ENCODE results near the gene WDR27. TPM values are rescaled to one million over a fixed set of nuclear protein-coding genes. Genes with fewer than 3 reads are reported as not detected.

The WDR27 gene
- total RNA-seq, 1 donor from 2014 or later = 26.8 TPM

DNA sequence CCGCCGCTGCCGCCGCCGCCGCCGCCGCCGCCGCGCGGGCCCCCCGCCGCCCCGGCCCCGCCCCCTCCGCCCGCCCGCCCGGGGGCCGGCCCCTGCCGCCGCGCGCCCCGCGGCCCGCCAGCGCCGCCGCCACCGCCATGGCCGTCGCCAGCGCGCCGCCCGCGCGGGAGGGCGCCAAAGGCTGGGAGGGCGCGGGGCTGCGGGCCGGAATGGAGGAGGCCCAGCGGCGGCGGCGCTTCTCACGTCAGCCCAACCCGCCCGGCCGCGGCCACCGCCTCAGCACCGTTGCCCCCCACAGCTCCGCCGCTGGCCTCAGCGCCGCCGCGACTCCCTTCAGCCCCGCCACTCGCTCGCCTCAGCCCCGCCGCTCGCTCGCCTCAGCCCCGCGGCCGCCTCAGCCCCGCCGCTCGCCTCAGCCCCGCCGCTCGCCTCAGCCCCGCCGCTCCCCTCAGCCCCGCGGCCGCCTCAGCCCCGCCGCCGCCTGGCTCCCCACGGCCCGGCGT is 22.2 kb upstream of the WDR27 start:
- Mint-ChIP-seq H3K27ac (no peak overlapping the region), H3K27me3 (ENCODE audit: insufficient read depth) (peaks cover 8% of the 10 kb centered on the region), H3K9me3 (no peaks in the 10 kb centered on the region), H3K4me3 (peak overlapping the region; percentile 48), H3K36me3 (ENCODE audit: low read depth) (peaks cover 13% of the 10 kb centered on the region), H3K4me1 (ENCODE audit: low read depth) (peaks cover 49% of the 10 kb centered on the region)
- peak; percentile 32 for DNase-seq (ENCODE audit: low spot score)
- intact Hi-C loops (cut with micrococcal nuclease) = loop anchor here (1.0 to 5.0 kb wide), 5 partner anchors 22 to 1897 kb away; partner anchors contain the start of genes AFDN, C6orf120, DYNLT2 and ERMARD

DNA sequence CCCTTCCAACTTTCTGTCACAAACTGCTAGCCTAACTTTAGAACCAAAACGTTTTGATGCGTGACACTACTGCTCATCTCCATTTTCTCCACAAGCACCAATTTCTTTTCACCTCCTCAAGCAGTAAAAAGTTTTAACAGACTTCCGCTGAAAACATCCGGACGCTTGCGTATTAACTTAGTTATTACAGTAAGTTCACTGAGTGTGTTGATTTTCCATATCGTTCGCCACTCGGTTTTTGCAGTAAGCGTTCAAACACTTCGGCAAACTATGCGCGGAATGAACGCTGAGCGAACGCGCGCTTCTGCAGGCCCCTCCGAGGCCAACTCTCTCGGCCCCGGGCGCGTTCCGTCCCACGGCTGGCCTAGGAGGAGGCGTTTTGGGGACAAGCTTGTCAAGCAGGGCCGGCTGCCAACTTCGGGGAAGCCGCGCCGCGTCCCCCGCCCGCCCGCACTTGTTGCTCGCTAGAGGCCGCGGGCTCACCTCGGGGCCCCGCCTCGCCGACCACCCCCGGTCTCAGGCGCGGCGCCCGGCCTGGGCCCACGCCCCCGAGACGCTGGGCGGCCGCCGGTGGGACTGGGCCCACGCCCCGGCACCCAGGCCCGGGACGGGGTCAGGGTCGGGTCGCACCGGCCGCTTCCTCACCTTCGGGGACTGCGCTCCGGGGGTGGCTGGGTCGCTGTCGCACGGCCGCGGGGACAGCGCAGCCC is 21.5 kb upstream of the WDR27 start:
- H3K36me3 Mint-ChIP-seq (ENCODE audit: low read depth) = peaks cover 13% of the 10 kb centered on the region
- peak overlapping the region; percentile 91 for H3K4me3 Mint-ChIP-seq
- peak overlapping the region; percentile 95 for H3K27ac Mint-ChIP-seq
- peak; percentile 49 for DNase-seq (ENCODE audit: low spot score)
- H3K27me3 Mint-ChIP-seq (ENCODE audit: insufficient read depth) = peaks cover 8% of the 10 kb centered on the region
- peaks cover 49% of the 10 kb centered on the region for H3K4me1 Mint-ChIP-seq (ENCODE audit: low read depth)
- no peaks in the 10 kb centered on the region for H3K9me3 Mint-ChIP-seq
- intact Hi-C loops (cut with micrococcal nuclease) = loop anchor here (1.0 to 5.0 kb wide), 4 partner anchors 21 to 1896 kb away; partner anchors contain the start of genes AFDN, C6orf120, DYNLT2 and ERMARD

DNA sequence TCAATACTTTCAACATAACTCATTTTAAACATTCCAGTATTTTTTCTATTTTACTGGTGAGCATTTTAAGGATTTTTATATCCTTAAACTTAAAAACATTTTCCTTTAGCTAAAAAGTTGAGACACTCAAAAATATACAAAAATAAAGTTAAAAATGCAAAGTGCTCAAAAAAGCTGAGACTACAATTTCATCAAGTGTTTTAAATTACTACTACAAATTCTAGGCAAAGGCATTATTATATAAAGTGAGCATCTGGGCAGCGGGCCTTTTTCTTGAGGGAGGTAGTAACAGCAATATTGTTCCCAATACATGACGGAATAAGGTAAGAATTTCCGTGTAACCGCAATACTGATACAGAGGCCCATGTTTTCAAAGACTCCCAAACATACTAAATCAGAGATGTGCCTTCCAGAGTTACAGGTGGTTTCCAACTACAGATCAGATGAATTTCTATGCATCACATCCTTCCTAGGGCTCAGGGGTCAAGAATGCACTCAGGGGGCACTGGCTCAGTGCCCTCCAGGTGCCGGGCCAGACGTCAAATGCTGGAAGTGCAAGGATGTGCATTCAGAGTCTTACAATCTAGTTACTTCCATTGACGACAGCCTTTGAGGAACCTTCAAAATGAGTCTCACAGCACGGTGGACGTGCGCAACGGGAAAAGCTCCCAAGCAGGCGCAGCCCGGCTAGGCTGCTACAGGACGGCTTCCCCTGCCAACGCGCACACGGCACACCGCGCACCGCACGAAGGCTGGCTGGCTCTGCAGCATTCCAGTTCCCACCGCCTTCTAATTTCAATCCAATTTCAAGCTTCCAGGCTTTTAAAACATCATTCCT is 20.8 kb upstream of the WDR27 start:
- peaks cover 8% of the 10 kb centered on the region for H3K27me3 Mint-ChIP-seq (ENCODE audit: insufficient read depth)
- H3K27ac Mint-ChIP-seq = peak overlapping the region; percentile 95
- H3K4me3 Mint-ChIP-seq = peak overlapping the region; percentile 91
- H3K36me3 Mint-ChIP-seq (ENCODE audit: low read depth) = peaks cover 13% of the 10 kb centered on the region
- intact Hi-C loops (cut with micrococcal nuclease) = loop anchor here (1.0 to 5.0 kb wide), 4 partner anchors 20 to 1895 kb away; partner anchors contain the start of genes AFDN, C6orf120, DYNLT2 and ERMARD
- peaks cover 49% of the 10 kb centered on the region for H3K4me1 Mint-ChIP-seq (ENCODE audit: low read depth)
- DNase-seq (ENCODE audit: low spot score) = peak; percentile 16
- H3K9me3 Mint-ChIP-seq = no peaks in the 10 kb centered on the region

DNA sequence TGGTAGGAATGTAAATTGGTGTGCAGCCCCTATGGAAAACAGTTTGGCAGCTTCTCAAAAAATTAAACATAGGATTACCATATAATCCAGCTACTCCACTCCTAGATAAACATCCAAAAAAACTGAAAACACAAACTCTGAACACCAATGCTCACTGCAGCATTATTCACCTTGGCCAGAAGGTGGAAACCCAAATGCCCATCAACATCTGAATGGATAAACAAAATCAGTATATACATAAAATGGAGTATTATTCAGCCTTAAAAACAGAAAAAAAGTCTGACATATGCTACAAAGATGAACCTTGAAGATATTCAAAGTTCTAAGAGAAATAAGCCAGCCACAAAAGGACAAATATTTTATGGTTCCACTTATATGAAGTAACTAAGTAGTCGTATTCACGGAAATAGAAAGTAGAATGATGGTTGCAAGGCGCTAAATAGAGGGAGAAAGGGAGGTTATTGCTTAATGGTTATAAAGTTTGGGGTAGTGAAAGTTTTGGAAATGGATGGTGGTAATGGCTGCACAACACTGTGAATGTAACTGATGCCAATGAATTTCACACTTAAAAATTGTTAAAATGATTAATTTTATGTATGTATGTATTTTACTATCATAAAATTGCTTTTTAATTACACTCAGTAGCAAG is 18.5 kb upstream of the WDR27 start:
- no peak for DNase-seq (ENCODE audit: low spot score)
- no peak overlapping the region for H3K4me3 Mint-ChIP-seq
- H3K9me3 Mint-ChIP-seq = no peaks in the 10 kb centered on the region
- intact Hi-C loops (cut with micrococcal nuclease) = loop anchor here (5.0 kb wide), 1 partner anchor 1893 kb away; the partner anchor contains the start of gene AFDN
- H3K4me1 Mint-ChIP-seq (ENCODE audit: low read depth) = peaks cover 30% of the 10 kb centered on the region
- no peak overlapping the region for H3K27ac Mint-ChIP-seq
- peaks cover 4% of the 10 kb centered on the region for H3K27me3 Mint-ChIP-seq (ENCODE audit: insufficient read depth)
- H3K36me3 Mint-ChIP-seq (ENCODE audit: low read depth) = peaks cover 19% of the 10 kb centered on the region

DNA sequence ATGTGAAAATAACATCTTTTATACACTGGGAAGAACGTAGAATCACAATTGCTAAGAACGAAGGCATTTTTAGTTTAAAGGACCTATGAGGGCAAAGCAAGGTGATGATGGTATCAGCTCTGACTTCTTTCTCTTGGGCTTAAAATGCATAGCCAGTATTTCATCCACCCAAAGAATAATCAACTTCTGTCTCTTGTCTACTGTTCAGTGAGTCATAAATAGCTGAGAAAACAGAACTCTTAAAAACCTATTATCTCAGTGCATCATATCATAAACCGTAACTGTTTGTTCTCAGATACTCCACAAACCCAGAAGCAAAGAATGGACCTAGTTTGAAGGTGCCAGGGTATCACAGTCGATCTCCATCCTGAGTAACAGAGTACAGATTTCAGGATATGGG is 17.3 kb upstream of the WDR27 start:
- DNase-seq (ENCODE audit: low spot score) = no peak
- Mint-ChIP-seq H3K36me3 (ENCODE audit: low read depth) (peaks cover 22% of the 10 kb centered on the region), H3K27ac (no peak overlapping the region), H3K27me3 (ENCODE audit: insufficient read depth) (no peaks in the 10 kb centered on the region), H3K9me3 (no peaks in the 10 kb centered on the region), H3K4me3 (no peak overlapping the region), H3K4me1 (ENCODE audit: low read depth) (peaks cover 27% of the 10 kb centered on the region)
- intact Hi-C loops (cut with micrococcal nuclease) = no loop called here

DNA sequence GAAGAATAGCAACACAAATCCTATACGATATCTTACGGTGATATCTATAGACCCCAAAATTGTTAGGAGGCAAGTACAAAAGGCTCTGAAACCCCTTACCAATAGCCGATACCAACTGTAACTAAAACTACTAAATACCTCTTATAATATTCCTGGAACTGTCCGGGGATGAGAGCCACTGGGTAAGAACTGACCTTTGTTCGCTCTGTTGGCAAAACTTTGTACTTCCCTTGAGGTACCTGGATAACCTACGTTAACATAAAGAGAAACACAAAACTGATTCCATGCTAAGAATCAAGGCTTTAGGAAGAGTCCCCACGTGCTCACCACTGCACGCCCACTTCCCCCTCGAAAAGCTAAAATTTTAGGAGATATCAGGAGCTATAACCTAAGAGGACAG is 12.8 kb upstream of the WDR27 start:
- intact Hi-C loops (cut with micrococcal nuclease) = no loop called here
- Mint-ChIP-seq H3K36me3 (ENCODE audit: low read depth) (peaks cover 34% of the 10 kb centered on the region), H3K27me3 (ENCODE audit: insufficient read depth) (no peaks in the 10 kb centered on the region), H3K4me1 (ENCODE audit: low read depth) (peaks cover 4% of the 10 kb centered on the region), H3K9me3 (no peaks in the 10 kb centered on the region), H3K27ac (no peak overlapping the region), H3K4me3 (no peak overlapping the region)
- no peak for DNase-seq (ENCODE audit: low spot score)

DNA sequence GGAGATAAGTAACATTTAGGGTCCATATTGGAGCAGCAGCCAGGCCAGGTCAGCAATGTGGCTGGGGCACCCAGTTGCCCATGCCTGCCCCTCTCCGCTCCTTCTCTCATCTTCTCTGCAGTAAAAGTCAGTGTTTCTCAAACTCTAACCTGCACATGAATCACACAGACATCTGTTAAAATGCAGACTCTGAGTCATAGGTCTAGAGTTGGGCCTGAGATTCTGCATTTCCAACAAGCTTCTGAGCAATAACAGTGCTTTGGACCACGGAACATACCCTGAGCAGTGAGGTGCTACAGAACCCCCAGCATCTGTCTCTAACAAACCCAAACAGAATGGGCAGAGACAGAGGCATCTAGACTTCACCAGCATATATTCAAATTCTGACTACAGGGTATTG is 12.3 kb upstream of the WDR27 start:
- H3K9me3 Mint-ChIP-seq = no peaks in the 10 kb centered on the region
- H3K4me3 Mint-ChIP-seq = no peak overlapping the region
- no peak for DNase-seq (ENCODE audit: low spot score)
- H3K36me3 Mint-ChIP-seq (ENCODE audit: low read depth) = peaks cover 30% of the 10 kb centered on the region
- no peak overlapping the region for H3K27ac Mint-ChIP-seq
- H3K27me3 Mint-ChIP-seq (ENCODE audit: insufficient read depth) = no peaks in the 10 kb centered on the region
- peaks cover 8% of the 10 kb centered on the region for H3K4me1 Mint-ChIP-seq (ENCODE audit: low read depth)
- intact Hi-C loops (cut with micrococcal nuclease) = no loop called here

DNA sequence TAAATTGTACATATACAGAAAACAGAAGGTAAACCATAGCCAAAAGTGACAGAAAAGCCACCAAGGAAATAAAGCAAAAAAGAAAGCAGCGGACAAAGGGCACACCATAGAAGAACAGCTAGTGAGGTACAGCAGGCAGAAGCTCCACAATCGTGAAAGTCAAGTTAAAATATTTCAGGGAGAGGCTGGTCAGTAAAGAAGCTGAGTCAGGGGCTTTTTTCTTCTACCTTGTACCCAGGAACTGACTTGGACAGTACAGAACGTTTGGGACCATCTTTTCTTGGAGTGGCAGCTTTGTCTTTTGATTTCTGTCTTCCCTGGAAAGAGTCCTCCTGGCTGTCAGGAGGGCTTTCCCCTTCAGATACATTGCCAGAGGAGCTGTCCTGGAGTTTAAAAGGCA is 8.2 kb upstream of the WDR27 start:
- no peak overlapping the region for H3K27ac Mint-ChIP-seq
- H3K4me3 Mint-ChIP-seq = no peak overlapping the region
- peaks cover 33% of the 10 kb centered on the region for H3K4me1 Mint-ChIP-seq (ENCODE audit: low read depth)
- no peak for DNase-seq (ENCODE audit: low spot score)
- no peaks in the 10 kb centered on the region for H3K27me3 Mint-ChIP-seq (ENCODE audit: insufficient read depth)
- intact Hi-C loops (cut with micrococcal nuclease) = no loop called here
- H3K9me3 Mint-ChIP-seq = no peaks in the 10 kb centered on the region
- H3K36me3 Mint-ChIP-seq (ENCODE audit: low read depth) = peaks cover 30% of the 10 kb centered on the region

DNA sequence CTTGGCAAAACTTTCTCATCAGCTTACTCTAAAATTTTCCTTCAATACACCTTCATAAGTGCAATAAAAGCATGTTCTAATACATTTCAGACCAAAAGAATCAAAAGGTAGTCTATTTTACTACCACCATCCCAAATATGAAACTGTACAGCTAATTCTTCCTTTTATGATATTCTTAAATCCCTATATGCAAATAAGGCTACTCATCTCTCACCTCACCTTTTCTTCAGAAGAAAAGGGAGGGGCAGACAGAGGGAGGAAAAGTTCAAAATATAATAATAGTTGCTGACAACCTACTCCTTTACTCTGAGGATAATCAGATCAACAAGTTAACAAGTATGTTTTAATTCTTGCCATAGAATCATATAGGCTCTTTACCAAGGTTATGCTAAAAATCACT is 7.5 kb upstream of the WDR27 start:
- intact Hi-C loops (cut with micrococcal nuclease) = no loop called here
- H3K4me3 Mint-ChIP-seq = no peak overlapping the region
- peaks cover 31% of the 10 kb centered on the region for H3K36me3 Mint-ChIP-seq (ENCODE audit: low read depth)
- no peak overlapping the region for H3K27ac Mint-ChIP-seq
- no peaks in the 10 kb centered on the region for H3K9me3 Mint-ChIP-seq
- peaks cover 38% of the 10 kb centered on the region for H3K4me1 Mint-ChIP-seq (ENCODE audit: low read depth)
- no peak for DNase-seq (ENCODE audit: low spot score)
- no peaks in the 10 kb centered on the region for H3K27me3 Mint-ChIP-seq (ENCODE audit: insufficient read depth)

DNA sequence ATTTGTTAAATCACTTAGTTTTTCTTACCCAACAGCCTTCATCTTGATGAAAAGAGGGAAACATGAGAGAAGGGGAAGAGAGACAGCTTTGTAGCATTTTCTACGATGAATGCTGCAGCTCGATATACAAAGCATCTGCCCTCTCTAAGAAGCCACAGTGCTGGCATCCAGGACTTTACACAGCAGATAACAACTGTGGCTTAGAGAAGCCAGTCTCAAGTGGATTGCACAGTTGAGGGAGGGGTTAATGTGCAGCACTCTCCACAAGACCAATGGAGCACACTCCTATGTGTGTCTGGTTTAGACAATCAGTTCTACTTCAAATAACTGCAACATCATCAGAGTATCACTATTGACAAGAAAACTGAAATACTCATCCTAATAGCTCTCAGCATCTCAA is 5.9 kb upstream of the WDR27 start:
- Mint-ChIP-seq H3K4me3 (no peak overlapping the region), H3K9me3 (no peaks in the 10 kb centered on the region), H3K27ac (no peak overlapping the region), H3K4me1 (ENCODE audit: low read depth) (peaks cover 52% of the 10 kb centered on the region), H3K36me3 (ENCODE audit: low read depth) (peaks cover 31% of the 10 kb centered on the region), H3K27me3 (ENCODE audit: insufficient read depth) (no peaks in the 10 kb centered on the region)
- intact Hi-C loops (cut with micrococcal nuclease) = no loop called here
- no peak for DNase-seq (ENCODE audit: low spot score)

DNA sequence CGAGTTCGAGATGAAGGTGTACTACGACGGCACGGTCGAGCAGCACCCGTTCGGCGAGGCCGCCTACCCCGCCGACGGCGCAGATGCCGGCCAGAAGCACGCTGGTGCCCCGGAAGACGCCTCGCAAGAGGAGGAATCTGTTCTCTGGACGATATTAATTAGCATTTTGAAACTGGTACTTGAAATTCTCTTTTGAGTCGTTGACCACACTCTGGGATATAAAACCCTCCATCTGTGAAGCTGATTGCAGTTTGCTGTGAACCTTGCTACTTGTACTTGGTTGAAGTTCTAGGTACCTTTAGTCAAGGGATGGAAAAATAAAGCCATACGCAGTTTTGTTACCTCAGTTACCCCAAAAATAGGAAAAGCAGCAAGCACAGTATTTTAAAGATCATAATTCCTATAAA is 1.0 kb upstream of the WDR27 start:
- H3K4me1 Mint-ChIP-seq (ENCODE audit: low read depth) = peaks cover 52% of the 10 kb centered on the region
- no peaks in the 10 kb centered on the region for H3K9me3 Mint-ChIP-seq
- DNase-seq (ENCODE audit: low spot score) = no peak
- no peaks in the 10 kb centered on the region for H3K27me3 Mint-ChIP-seq (ENCODE audit: insufficient read depth)
- H3K36me3 Mint-ChIP-seq (ENCODE audit: low read depth) = peaks cover 20% of the 10 kb centered on the region
- peak overlapping the region; percentile 91 for H3K27ac Mint-ChIP-seq
- peak overlapping the region; percentile 91 for H3K4me3 Mint-ChIP-seq
- intact Hi-C loops (cut with micrococcal nuclease) = loop anchor here (1.0 to 2.0 kb wide), 8 partner anchors 20 to 882 kb away; partner anchors contain the start of genes DYNLT2, ERMARD, FAM120B and PDCD2

DNA sequence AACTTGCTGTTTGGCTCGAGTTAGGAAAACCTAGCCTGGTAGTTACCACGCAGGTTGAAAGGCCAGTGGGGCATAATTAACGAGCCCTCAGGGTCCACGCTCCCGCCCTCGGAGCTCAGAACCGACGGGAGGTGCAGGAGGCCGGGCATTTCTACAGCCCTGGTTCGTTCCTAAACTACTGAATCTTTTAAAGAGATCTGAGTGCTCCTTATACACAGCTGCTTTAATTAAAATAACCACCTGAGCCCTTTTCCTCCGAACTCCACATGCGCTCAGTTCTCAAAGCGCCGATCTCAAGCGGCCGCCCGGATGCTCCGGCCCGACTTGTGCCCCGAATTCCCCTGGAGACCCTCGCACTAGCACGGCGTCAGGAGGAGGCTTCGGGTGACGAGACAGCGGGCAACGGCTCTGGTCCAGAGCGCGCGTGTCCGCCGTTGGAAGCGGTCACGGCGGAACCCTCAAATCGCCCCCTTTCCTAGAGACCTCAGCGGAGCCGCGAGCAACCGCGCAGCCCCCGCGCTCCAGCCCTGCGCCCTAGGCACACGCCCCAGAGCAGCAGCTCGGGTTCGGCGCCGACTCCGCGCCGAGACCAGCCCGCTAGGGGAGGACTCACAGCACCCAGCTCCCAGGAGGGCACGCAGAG is 397 bp downstream of the WDR27 start:
- no peaks in the 10 kb centered on the region for H3K27me3 Mint-ChIP-seq (ENCODE audit: insufficient read depth)
- H3K9me3 Mint-ChIP-seq = peaks cover under 1% of the 10 kb centered on the region
- peaks cover 41% of the 10 kb centered on the region for H3K4me1 Mint-ChIP-seq (ENCODE audit: low read depth)
- peak overlapping the region; percentile 87 for H3K27ac Mint-ChIP-seq
- intact Hi-C loops (cut with micrococcal nuclease) = loop anchor here (1.0 kb wide), 4 partner anchors 47 to 806 kb away; no protein-coding TSS in a partner anchor
- peak overlapping the region; percentile 89 for H3K4me3 Mint-ChIP-seq
- peaks cover 18% of the 10 kb centered on the region for H3K36me3 Mint-ChIP-seq (ENCODE audit: low read depth)
- DNase-seq (ENCODE audit: low spot score) = no peak
